NCI-H1694 (cell line): ENCODE measurements around the gene GZMH.
"Not testable (repeated sequence)": the region's sequence is repeated elsewhere in the genome, so short reads cannot be mapped to it uniquely, and the experiment has no call there.

ENCODE experiments used
- DNase-seq: peaks from one replicate; lab custom pipeline; 2025; lab: John Stamatoyannopoulos, UW

Gene GZMH

GRCh38 chr14:24595073-24595808 is 14.2 kb downstream of the GZMH start:
- DNase-seq: no peak

DNA sequence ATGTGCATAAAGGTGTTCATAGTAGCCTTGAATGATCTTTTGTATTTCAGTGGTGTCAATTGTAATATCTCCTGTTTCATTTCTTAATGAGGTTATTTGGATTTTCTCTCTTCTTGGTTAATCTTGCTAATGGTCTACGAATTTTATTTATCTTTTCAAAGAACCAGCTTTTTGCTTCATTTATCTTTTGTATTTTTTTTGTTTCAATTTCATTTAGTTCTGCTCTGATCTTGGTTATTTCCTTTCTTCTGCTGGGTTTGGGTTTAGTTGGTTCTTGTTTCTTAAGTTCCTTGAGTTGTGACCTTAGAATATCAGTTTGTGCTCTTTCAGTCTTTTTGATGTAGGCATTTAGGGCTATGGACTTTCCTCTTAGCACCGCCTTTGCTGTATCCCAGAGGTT is 18.5 kb downstream of the GZMH start:
- DNase-seq: not testable (repeated sequence)

DNA sequence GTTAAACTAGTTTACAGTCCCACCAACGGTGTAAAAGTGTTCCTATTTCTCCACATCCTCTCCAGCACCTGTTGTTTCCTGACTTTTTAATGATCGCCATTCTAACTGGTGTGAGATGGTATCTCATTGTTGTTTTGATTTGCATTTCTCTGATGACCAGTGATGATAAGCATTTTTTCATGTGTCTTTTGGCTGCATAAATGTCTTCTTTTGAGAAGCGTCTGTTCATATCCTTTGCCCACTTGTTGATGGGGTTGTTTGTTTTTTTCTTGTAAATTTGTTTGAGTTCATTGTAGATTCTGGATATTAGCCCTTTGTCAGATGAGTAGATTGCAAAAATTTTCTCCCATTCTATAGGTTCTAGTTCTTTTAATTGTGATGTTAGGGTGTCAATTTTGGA is 25.1 kb downstream of the GZMH start:
- not testable (repeated sequence) for DNase-seq

DNA sequence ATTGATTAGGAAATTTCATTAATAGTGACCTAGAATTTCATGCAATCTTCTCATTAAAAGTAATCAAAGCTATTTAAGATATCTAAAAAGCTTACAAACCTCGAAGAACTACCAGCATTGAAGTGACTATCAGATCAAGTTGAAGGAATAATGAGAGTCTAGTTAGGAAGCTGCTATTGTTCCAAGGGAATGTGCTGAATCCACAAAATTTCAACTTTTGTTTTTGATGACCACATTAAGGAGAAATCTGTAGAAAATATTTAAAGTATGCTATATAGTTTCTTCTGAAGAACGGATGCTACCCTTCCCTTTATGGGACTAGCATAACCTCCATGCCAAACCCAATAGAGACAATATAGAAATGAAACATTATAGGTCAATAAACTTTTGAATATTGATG is 30.9 kb downstream of the GZMH start:
- no peak for DNase-seq

- no peak for DNase-seq
Observed at GRCh38 chr14:24576771-24577170, 32.7 kb downstream of the GZMH start.

- no peak for DNase-seq
Observed at GRCh38 chr14:24576182-24576581, 33.3 kb downstream of the GZMH start, which contains the start of gene CTSG. Gene CTSG (minus strand): TSS chr14:24576250. CDS start chr14:24576223, 27 bp downstream.

DNA sequence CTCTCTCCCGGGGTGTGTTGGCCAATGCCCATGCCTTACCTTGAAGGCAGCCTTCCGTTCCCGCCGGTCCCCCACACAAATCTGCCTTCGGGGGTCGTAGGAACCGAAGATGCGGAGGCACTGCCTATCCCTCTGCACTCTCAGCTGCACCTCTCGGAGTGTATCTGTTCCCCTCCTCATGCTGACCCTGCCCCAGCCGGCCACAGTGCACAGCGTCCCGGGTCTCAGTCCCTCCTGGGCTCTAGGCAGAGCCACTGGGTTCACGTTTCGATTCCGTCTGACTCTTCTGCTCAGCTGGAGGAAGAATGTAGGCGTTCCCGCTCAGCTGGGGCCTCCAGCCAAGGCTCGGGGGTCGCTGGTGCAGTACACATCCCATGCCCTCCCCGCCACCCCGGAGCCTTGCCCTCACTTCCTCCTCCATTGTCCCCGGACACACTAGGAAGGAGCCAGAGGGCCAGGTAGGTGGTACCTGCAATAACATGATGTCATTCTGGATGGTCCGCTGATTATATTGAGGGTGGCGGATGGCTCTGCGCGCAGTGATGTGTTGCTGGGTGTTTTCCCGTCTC is 35.2 kb downstream of the GZMH start:
- DNase-seq: no peak

DNA sequence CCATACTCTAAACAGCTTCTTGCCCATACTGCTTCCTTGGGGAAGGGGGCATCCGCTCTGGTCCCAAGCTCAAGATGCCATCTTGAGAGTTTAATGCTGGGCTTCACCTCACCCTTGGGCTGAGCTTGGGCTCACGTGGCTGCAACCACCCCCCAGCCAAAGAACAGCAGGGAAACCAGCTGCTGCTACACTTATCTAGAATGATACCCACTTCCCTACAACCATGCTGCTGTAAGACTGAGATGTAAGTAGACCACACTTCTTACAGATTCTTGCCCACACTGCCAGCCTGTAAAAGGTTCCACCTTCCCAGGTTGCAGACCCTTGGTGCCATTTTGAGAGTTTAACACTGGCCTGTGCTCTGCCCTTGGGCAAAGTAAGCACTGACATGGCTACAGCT is 43.2 kb downstream of the GZMH start:
- no peak for DNase-seq

GRCh38 chr14:24565766-24566165 is 43.7 kb downstream of the GZMH start:
- DNase-seq: no peak

GRCh38 chr14:24563505-24563904 is 46.0 kb downstream of the GZMH start:
- DNase-seq: no peak

- DNase-seq: no peak
Observed at GRCh38 chr14:24556756-24557155, 52.7 kb downstream of the GZMH start.
